NCI-H2107 (cell line): ENCODE data around the gene RYR2.
"Not testable (repeated sequence)": the region's sequence is repeated elsewhere in the genome, so short reads cannot be mapped to it uniquely, and the experiment has no call there.

Source experiments
- DNase-seq: peaks from one replicate; lab custom pipeline; 2025; lab: John Stamatoyannopoulos, UW

Gene RYR2

DNA sequence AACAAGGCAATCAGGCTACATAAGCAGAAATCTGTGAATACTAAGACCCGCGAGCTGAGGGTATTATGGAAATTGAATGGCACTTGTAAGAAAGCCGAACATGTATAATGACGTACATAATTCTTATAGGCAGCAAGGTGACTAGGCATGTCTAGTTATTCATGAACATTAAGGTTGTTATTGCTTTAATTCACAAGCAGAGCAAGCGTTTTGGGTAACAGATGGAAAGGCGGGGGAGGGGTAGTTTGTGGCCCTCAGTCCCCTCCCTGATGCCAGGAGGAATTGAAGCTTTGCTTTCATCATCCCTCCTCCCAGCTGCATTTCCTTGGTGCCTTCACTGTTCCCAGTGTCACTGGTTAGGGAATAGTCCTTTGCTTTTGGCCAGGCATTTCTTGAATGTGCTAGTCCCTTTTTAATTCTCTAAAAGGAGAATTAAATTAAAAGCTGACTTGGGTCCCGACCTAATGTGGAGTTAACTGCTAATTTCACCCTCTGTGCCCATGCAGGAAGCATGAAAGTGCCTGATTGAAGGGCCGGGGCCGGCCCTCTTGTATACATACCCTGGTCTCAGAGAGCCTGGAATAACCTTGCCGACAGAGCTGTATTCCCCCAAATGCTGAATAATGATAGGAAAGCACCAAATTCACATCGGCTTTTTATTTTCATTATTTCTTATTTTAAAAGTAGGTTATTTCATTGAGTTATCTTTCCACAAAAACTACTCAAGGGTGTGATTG, 42.5 kb downstream of the RYR2 start:
- no peak for DNase-seq

DNA sequence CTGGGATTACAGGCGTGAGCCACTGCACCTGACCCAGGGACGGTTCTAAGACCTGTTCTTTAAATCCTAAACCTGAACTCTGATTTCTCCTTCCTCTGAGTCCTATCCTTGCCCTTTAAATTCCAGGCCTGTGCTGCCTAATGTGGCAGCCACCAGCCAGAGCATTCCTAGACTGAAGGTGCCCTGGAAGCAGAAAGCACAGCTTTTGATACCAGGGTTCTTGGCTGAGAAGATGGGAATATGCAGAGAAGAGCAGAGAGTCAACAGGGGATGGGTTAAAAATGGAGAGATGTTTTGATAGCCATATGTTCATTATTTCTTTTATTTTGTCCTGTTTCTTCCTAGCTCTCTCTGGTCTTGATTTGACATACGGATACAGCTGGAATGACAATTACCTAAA, 49.7 kb downstream of the RYR2 start:
- no peak for DNase-seq

DNA sequence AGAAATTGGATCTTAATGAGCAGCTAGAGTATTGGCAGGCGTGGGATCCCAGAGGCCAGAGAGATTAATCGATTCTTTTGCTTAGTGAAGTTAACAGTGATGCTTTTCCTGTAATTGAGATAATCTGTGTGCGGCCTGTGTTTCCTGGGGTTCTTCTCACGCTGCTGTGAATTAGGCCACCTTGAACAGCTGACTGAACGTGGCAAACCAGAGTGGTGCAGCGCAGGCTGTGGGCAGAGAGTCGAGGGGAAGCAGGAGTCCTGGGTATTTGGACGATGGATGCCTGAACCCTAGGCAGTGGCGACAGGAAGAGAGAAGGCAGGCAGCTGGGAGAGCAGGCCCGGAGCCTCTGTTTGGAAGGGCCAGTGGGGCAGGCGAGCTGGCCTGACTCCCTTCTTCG, 51.7 kb downstream of the RYR2 start:
- no peak for DNase-seq

DNA sequence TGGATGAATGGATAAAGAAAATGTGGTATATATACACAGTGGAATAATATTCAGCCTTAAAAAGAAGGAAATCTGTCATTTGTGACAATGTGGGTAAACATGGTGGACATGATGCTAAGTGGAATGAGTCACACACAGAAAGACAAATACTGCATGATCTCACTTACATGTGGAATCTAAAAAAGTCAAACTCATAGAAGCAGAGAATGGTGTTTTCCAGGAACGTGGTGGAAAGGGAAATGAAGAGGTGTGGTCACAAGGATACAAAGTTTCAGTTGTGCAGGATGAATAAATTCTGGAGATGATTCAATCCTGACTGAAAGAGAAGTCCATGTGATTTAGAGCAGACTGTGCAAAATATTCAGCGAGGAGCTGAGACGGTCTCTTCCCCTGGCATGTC, 56.6 kb downstream of the RYR2 start:
- no peak for DNase-seq

DNA sequence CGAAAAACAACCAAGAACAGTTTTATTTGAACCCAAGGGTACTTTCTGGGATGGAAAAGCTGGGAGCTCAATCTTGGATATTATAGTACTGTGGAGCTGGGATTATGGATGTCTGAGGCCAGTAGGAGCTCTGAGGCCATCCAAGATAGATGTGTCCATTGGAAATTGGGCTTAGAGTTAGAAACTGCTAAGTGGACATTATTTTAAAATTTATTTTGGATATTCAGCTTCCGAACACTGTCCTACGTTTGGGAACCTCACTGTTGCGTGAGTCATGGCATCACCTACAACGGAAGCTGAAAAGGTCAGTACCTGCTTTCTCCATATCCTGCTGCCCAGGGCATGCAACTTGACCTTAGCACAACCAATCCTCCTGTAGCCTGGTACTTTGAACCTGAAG, 61.0 kb downstream of the RYR2 start:
- DNase-seq = no peak

DNA sequence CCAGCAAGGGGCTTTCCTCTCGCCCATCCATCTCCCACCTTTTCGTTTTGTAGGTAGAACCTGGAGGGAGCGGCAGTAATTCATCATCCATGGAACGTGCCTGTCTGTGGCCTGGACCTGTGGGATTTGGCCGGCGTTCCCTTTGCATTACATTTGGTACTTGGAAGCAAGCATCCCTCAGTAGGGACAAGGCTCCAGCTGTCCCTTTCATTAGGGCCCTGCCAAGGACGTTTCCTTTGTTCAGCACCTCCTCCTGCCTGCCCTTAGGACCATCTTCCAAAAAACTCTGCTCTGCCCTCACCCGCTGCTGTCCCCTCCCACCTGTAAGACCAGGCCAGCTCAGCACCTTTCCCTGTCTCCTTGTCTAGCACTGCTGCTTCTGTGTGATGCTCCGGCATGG, 62.1 kb downstream of the RYR2 start:
- DNase-seq = no peak

DNA sequence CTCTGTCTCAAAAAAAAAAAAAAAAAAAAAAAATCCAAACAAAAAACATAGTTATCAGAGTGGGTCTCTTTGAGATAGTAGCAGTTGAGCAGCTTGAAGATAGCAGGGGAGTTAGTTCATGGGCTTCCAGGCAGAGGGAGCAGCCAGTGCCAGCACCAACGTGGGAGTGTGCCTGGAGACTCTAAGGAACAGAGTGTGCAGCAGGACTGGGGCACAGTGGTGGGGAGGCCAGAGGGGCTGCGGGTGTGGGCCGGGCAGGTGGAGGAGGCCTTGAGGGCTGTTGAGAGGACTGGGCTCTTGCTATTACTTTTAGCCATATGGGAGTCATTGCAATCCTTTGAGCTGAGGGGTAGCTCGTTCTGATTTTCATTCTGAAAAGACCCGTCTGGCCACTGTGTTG, 63.8 kb downstream of the RYR2 start:
- DNase-seq = no peak

DNA sequence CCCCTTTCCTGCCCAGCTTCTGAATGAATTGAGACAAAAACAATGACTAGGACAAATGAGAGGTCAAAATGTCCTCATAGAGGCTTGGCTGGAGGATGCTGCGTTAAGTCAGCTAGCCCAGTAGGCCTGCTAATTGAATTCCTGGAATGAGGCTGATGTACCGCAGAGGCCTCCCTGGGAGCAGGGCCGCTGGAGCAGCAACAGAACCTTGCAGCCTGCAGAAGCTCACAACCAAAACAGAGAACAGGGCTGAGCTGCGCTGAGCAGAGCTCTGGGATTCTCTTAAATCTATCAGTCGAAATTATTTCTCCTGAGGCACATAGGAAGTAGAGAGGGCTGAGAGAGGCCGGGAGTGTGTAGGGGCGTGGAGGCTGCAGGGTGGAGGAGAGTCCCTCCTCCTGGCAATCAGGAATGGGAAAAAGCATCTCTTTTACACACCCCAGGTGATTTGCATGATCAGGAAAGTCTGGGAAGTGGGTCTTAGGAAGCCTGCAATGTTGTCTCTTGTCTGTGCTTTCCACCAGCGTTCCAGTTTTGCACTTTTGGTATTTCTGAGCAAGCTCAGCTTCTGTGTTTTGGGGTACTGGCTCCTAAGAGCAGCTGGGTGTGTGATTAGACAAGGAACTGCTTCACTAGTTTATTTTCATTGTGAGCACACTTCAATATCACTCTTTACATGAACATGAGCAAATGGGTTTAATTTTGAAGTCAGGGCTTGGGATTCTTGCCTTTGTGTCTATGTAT, 66.5 kb downstream of the RYR2 start:
- no peak for DNase-seq

DNA sequence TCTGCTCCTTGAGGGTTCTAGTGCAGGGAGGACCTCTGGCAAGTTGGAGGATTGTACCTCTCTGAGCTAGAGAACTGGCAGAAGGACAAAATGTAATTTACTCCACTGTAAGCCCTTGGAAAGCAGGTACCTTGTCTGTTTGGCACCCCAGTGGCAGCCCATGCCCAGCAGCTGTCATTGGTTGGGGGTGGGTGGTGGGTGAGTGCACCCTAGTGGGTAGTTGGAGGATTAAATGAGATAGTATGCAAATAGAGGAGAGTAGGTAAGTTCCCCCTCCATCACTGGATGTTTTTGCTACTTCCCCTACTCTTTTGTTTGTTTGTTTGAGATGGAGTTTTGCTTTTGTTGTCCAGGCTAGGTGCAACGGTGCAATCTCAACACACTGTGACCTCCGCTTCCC, 69.8 kb downstream of the RYR2 start:
- DNase-seq = no peak

DNA sequence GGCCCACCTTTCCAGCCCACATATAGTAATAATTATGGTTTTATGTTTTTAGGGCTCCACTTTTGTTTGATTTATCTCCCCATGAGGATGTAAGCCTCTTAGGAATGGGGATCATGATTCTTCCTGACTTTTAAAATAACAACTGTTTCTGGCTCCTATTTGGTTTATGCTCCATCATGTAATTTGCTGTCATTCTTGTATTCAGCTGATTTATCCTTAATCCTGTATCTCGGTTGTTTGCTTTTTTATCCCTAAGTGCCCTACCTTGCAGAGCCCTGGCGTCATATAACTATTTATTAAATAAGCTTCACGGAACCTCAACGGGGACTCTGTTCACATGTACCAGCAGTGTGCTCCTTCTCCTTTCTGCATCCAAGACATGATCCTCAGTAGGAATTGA, 70.7 kb downstream of the RYR2 start:
- DNase-seq = no peak

DNA sequence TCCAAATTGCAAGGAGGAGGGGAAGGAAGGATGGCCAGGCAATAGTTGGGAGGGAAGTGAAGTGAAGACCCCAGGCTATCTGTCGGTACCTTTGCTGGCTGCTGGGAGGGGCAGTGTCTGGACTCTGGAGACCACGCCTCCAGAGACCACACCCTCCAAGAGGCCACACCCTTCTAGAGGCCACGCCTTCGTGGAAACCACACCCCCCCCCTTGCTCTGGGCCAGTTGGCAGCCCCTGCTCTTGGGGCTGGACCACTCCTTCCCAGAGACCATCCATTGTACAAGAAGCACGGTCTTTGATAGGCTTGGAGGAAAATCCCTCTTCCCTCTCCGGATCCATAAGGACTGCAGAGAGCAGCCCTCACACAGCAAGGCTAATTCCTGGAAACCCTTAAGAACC, 73.1 kb downstream of the RYR2 start:
- DNase-seq = no peak

DNA sequence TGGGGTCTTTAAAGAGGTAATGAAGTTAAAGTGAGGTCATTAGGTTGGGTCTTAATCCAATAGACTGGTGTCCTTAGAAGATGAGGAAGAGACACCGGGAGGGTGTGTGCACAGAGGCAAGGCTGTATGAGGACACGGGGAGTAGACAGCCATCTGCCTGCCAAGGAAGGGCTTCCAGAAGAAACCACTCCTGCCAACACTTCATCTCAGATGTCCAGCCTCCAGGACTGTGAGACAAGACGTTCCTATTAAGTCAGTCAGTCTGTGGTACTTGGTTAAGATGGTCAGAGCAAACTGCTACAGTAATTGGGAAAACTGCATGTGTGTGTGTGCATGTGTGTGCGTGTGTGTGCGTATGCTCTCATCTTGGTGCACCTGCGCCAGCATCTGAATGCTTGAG, 77.1 kb downstream of the RYR2 start:
- no peak for DNase-seq

DNA sequence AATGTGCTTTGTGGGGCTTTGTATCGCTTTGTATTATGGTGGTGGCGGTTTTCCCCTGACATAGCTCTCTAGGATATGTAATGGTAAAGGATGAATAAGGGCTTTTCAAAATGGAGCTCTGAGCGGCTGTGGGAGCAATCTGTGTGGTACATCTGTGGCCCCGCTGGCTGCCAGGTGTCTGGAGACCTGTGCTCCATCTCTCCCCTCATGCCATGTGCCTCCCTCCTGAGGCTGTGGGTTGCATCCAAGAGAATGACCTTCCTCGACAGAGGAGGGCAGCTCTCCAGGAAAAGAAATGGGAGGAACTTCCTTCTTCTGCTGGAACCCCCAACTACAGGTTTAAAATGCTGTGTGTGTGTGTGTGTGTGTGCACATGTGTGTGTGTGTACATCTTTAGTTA, 78.7 kb downstream of the RYR2 start:
- no peak for DNase-seq

DNA sequence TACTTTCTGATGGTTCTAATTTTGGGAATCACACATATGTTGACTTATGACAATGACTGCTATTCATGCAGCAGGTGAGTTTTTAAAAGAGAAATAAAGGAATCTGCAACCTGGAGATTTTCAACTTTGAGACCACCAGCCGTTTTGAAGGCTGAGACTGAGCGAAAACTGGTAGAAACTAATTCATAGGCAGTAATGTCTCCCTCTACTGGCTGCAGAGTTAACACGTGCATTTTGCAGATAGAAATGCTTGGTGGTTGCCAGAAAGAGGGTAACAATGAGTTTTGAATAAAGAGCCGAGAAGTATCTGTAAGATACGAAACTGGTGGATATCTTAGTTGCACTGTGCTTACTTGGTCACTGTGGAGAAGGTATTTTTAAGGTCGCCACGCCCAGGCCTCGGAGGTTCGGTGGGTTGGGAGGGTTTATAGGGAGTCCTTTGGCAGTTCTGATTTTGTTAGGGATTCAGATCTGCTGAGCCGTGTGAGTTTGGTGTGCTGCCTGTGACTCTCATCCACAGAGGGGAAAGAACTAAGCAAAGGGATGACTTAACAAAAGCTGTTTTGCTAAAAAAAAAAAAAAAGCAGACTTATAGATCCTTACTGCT, 83.0 kb downstream of the RYR2 start:
- no peak for DNase-seq

DNA sequence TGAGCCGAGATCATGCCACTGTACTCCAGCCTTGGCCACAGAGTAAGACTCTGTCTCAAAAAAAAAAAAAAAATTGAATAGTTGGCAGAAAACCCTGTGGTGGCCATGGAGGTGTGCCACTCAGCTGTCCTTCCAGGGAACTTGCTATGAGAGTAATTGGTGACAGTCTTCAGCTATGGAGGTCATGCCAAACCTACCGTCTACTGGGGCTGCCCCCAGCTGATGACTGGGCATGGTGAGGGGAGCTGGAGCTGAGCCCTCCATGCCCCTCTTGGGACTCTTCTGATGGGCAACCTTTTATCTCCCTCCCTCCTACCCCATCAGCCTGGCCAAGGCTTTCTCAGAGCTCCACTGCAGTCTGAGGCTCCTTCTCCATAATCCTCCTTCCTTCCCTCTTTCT, 84.2 kb downstream of the RYR2 start:
- no peak for DNase-seq

DNA sequence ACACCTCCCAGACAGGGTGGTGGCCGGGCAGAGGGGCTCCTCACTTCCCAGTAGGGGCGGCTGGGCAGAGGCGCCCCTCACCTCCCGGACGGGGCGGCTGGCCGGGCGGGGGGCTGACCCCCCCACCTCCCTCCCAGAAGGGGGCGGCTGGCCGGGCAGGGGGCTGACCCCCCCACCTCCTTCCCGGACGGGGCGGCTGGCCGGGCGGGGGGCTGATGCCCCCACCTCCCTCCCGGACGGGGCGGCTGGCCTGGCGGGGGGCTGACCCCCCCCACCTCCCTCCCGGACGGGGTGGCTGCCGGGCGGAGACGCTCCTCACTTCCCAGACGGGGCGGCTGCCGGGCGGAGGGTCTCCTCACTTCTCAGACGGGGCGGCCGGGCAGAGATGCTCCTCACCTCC, 85.3 kb downstream of the RYR2 start:
- not testable (repeated sequence) for DNase-seq

DNA sequence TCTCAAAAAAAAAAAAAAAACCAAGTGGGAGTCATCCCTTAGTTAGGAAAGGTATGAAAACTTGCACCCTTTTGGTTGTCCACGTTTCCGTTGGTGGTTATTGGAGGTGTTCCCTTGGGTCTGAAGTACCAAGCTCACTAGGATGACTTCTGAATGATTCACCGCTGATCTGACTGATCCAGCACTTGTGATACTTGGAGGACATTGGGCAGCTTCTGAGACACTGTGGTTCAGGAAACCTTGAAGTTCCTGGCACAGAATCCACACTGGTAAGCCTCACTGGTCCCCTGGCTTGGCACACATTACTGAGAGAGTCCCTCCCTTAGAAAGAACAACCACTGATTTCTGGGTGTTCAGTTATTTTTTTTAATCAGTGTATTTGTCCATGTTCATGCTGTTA, 91.9 kb downstream of the RYR2 start:
- no peak for DNase-seq

DNA sequence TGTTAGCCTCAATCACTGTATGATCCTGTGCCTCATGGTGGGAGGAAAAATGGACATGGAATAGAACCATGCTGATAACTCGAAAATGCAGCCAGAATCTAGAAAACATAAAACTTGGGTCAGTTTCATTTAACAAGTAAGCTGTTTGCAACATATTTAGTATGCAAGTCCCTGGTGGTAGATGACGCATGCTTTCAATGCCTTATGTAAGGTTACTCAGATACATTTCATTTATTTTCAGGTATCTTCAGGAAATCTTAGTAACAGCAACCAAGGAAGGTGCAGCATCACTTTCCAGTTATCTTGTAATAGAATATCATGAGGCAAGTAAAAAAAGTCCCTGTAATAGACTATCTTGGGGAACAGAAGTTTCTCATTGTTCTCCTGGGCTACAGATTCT, 92.9 kb downstream of the RYR2 start:
- DNase-seq = no peak

DNA sequence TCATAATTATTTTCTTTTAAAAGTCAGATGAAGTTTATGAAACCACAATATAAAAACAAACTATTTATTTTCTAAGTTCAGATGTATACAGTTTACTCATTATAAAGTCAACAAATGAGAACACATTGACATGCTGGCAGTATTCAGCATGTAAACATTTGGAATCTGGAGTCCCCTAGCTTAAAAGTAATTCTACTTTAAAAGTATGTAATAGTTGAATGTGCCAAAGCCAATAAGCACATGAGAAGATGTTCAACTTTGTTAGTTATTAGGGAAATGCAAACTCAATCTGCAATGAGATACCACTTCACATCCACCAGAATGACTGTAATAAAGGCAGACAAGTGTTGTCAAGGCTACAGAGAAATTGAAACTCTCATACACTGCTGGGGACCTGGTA, 96.6 kb downstream of the RYR2 start:
- no peak for DNase-seq

DNA sequence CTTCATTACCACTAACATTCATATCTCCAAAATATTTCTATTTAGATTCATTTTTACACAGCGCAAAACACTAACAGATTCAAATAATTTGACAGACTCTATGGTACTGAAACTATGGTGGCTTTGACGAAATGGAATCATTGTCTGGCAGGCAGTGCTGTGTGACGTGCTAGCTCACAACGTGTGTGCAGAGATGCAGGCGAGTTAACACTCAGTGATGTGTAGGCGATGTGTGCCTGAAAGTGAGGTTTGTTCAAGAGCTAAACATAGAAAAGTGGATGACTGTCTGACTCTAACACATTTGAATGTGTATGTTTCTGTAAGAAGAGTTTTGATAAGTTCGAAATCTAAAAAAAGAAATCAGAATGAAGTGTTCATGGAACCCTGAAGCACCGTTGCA, 97.7 kb downstream of the RYR2 start:
- no peak for DNase-seq

DNA sequence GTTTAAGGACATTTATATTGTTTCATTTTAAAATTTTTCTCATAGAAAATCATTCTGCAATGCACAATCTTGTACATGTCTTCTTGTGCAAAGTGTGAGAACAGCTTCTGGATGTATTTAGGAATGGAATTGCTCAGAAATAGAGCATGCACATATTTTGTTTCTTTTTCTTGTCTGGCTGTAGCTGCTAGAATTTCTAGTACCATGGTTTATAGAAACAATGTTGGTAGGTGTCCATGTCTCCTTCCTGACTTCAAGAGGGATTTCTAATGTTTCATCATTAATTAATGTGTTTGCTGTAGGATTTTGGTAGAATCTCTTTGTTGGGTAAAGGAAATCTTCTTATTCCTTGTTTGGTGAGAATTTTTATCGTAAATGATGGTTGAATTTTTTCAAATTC, 99.0 kb downstream of the RYR2 start:
- no peak for DNase-seq

DNA sequence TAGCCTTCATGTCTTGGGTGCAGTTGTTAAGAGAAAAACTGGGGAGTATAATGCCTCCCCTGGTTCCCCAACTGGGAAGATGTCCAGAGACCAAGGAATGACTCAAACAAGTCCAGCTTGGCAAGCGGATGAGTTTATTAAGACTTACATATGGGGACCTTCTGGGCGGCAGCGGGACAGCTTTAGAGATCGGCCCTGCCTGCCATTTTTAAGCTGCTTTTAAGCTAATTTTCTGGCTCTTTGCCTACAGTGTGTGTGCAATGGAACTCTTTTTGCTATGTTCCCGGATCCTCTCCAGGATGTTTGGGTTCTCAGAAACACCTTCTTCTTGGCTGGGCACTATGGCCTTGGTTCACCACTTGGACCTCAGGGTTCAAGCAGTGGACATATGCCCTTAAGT, 99.5 kb downstream of the RYR2 start:
- no peak for DNase-seq

DNA sequence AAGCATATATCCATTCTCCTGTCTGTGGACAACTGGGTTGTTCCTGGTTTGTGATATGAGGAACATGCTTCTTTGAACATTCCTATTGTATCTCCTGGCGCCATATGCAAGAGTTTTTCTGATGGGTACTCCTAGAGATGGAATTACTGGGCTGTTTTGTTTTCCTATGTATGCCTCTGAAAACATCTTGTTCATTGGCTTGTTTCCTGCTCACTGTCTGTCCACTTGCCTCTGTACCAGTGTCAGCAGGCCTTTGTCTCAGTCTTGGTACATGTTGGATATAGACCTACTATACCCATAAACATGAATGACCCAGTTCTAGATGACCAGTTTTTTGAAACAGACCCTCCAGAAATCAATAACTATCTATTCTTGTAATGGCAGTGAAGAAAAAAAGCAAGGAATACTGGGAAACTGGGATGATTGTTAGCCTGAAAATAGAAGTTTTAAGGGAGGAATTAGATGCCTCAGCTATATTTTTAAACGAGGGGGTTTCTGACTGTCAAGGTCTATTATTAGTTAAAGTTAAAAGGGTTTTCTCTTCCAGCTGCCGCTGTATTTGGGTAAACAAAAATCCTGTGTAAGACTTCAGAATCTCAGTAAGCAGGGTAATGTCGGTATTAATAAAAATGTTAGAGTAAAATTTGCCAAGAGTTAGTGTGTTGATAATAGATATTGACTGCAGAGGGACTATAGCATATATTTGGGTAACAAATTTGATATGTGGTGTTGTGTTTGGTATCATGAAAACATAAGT, 103.6 kb downstream of the RYR2 start:
- DNase-seq = no peak
